ENCODE measurements around the gene RFX5.

GRCh38 chr1:151391079-151391563 is 44.1 kb upstream of the RFX5 start:
- no peak for TF ChIP-seq CTCF (IDR thresholded peaks at IDR 0.05; ENCODE audit: low read depth, low read length)
- no peak for TF ChIP-seq MYC (IDR thresholded peaks at IDR 0.05; ENCODE audit: low read depth, low read length)

Data from NB4 (cell line).